ENCODE results near the gene IL21.

DNA sequence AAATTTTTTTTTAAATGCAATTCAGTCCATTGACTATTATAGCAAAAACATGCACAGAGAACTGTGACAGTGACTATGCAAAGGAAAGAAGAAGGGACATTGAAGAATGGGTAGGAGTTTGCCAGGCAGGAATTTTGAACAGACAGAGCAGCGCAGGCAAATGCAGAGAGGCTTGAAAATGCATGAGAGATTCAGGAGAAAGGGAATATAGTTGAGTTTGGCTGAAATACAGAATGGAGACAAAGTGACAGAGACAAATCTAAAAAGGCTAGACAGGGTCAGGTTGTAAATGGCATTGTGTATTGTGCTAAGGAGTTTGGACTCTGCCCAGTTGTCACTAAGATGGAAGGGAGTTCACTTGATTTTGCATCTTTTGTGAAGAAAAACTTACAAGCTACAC lies 42.4 kb upstream of the IL21 start:
- TF ChIP-seq POLR2AphosphoS5 (IDR thresholded peaks at IDR 0.05; ENCODE audit: low read depth, low read length), result no peak
- TF ChIP-seq TAF1 (IDR thresholded peaks at IDR 0.05; ENCODE audit: borderline replicate concordance, low read depth, low read length), result no peak

All from GM12892 (cell line).